Vagina (tissue), 2 donors: Measurements from ENCODE around the gene AGAP3. TPM values are rescaled to one million over a fixed set of nuclear protein-coding genes. Genes with fewer than 3 reads are reported as not detected.

Experiments
- DNase-seq, 2 donors: peaks; one replicate each; pipeline ENCODE4 v3.0.0-alpha.2; 2017; ENCODE audit errors: extremely low spot score in 2 of 2
- H3K27ac ChIP-seq: fragments of 200-600 bp; sonication (generic); one replicate; pipeline ENCODE4 v1.5.1; 2019
- H3K27me3 ChIP-seq: fragments of 200-600 bp; sonication (generic); one replicate; pipeline ENCODE4 v1.5.1; 2019
- H3K36me3 ChIP-seq, 2 donors: fragments of 200-600 bp; sonication (generic); one replicate each; pipeline ENCODE4 v1.5.1; 2017 to 2019
- H3K4me1 ChIP-seq: fragments of 200-600 bp; sonication (generic); one replicate; pipeline ENCODE4 v1.5.1; 2019
- H3K4me3 ChIP-seq, 2 donors: fragments of 200-600 bp; sonication (generic); 1 replicate in 1 of 2; 2 replicates in 1 of 2; pipeline ENCODE4 v1.5.1; 2016 to 2019
- H3K9me3 ChIP-seq: fragments of 200-600 bp; sonication (generic); one replicate; pipeline ENCODE4 v1.5.1; 2019
- POLR2A ChIP-seq, 2 donors: fragments of 450-650 bp; IDR thresholded peaks; one replicate each; pipeline ENCODE4 v1.6.1; 2017; ENCODE audit warnings: antibody characterized with exemption in 2 of 2, mild to moderate bottlenecking in 2 of 2, moderate library complexity in 2 of 2
- POLR2AphosphoS5 ChIP-seq, 2 donors: sonication (generic); formaldehyde crosslinking; IDR thresholded peaks; one replicate each; pipeline ENCODE4 v1.9.0; 2017; ENCODE audit warnings: antibody characterized with exemption in 2 of 2, mild to moderate bottlenecking in 2 of 2, low read depth in 1 of 2; ENCODE audit not compliant: insufficient read depth in 1 of 2
- intact Hi-C: fragments of 100-400 bp; cut with DNase I; formaldehyde crosslinking; loops from one replicate; pipeline ENCODE4 v1.15.1; 2023
- total RNA-seq: library from RNA; depleted of rRNA; stranded (reverse); fragments of >200 nt; gene quantifications from one replicate; pipeline ENCODE4 v1.2.3, GENCODE V29; 2016
- TF ChIP-seq, protein P1 (sequence below), 3 experiments: fragments of 450-650 bp in 2 of 3; fragments of 200-600 bp in 1 of 3; sonication (generic) in 1 of 3; IDR thresholded peaks; one replicate each; pipeline ENCODE4 v1.5.1; 2017 to 2019; ENCODE audit warnings: antibody characterized with exemption in 3 of 3, mild to moderate bottlenecking in 2 of 3, moderate library complexity in 2 of 3

Gene AGAP3
- total RNA-seq, 1 donor from 2014 or later = 98.2 TPM

DNA sequence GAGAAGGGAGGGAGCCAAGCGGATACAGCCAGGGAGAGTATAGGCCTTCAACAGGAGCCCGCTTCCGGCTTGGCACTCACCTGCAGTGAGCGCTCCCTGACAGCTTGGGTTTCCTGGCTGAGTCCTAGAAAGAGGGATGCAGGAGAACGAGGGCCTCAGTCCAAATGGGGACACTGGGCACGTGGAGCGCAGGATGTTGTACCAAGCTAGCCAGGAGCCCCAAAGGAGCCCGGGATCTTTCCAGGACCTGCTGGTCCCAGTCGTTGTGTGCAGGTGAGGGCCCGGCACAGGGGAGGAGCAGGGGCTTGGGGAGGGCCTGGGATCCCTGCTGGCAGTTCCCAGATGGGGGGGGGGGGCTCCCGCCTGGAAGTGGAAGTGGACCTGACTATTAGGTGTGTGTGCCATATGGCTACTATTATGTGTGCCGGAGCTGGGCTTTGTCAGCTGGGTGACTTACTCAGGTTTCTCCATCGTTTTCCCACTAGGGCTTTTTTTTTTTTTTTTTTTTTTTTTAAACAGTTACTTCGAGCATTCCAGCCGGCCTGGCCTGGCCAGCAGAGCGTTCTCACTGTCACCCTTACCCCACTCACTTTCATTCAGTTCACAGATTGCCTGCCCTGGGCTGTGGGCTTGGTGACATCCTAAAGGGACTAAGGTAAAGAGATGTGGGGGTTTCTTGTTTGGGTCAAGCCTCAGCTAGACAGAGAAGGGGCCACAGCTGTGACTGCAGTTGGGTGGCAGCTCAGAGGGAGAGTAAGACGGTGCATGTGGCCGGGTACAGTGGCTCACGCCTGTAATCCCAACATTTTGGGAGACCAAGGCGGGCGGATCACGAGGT, 3.8 kb downstream of the AGAP3 start:
- peak overlapping the region; percentile 80 to 82 for H3K4me3 ChIP-seq
- no peaks in the 10 kb centered on the region for H3K27me3 ChIP-seq
- DNase-seq = no peak
- peaks cover 73% of the 10 kb centered on the region for H3K4me1 ChIP-seq
- no peaks in the 10 kb centered on the region for H3K9me3 ChIP-seq
- peak overlapping the region; percentile 89 for H3K27ac ChIP-seq
- H3K36me3 ChIP-seq = no peaks in the 10 kb centered on the region
- intact Hi-C loops = no loop called here
- TF ChIP-seq POLR2AphosphoS5 (IDR thresholded peaks at IDR 0.05; ENCODE audit: insufficient read depth in 1 of 2, low read depth in 1 of 2) (no peak), POLR2A (IDR thresholded peaks at IDR 0.05) (no peak)
- TF ChIP-seq, protein P1, sequence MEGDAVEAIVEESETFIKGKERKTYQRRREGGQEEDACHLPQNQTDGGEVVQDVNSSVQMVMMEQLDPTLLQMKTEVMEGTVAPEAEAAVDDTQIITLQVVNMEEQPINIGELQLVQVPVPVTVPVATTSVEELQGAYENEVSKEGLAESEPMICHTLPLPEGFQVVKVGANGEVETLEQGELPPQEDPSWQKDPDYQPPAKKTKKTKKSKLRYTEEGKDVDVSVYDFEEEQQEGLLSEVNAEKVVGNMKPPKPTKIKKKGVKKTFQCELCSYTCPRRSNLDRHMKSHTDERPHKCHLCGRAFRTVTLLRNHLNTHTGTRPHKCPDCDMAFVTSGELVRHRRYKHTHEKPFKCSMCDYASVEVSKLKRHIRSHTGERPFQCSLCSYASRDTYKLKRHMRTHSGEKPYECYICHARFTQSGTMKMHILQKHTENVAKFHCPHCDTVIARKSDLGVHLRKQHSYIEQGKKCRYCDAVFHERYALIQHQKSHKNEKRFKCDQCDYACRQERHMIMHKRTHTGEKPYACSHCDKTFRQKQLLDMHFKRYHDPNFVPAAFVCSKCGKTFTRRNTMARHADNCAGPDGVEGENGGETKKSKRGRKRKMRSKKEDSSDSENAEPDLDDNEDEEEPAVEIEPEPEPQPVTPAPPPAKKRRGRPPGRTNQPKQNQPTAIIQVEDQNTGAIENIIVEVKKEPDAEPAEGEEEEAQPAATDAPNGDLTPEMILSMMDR (IDR thresholded peaks at IDR 0.05) = no peak

DNA sequence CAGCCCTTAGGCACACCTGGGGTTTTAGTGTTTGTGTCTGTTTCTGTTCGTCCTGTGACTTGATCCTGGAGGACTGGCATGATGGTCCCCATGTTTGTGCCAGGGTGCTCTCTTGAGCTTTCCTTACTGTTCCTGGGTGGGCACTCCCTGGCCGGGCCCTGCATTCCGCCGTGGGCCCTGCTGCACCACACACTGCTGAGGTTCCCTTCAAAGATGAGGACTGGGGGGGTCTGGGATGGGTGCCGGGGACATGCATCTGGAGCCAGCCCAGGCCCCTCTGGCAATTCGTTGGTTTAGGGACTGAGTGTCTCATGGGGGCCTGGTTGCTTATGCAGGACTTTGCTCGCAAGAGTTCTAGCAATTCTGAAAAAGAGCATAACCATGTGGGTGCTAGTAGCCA, 4.7 kb downstream of the AGAP3 start:
- Histone ChIP-seq H3K27me3 (no peaks in the 10 kb centered on the region), H3K4me3 (no peak overlapping the region), H3K36me3 (no peaks in the 10 kb centered on the region), H3K27ac (peak overlapping the region; percentile 12), H3K4me1 (peaks cover 68% of the 10 kb centered on the region), H3K9me3 (no peaks in the 10 kb centered on the region)
- TF ChIP-seq, protein P1 (IDR thresholded peaks at IDR 0.05) = no peak
- no peak for TF ChIP-seq POLR2AphosphoS5 (IDR thresholded peaks at IDR 0.05; ENCODE audit: insufficient read depth in 1 of 2, low read depth in 1 of 2)
- intact Hi-C loops = no loop called here
- no peak for DNase-seq

DNA sequence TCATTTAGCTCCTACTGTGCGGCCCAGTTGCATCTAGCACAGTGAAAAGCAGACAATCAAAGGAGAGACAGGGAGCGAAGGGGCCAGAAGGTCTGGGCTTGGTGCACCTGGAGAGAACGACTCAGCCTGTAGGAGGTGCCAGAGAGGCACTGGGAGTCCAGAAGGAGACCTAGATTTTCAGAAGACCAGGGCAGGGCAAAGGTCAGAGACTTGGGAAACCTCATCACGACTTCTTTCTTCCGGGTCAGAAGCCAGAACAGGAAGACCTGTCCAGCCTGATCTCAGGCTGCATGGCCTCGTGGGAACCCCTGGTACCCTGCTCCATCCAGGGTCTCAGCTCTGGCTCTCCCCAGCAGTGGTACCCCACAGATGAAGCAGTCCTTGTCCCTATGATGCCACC, 5.2 kb downstream of the AGAP3 start:
- Histone ChIP-seq H3K36me3 (no peaks in the 10 kb centered on the region), H3K27me3 (no peaks in the 10 kb centered on the region), H3K9me3 (no peaks in the 10 kb centered on the region), H3K4me3 (no peak overlapping the region), H3K27ac (no peak overlapping the region), H3K4me1 (peaks cover 68% of the 10 kb centered on the region)
- intact Hi-C loops = no loop called here
- no peak for DNase-seq
- TF ChIP-seq POLR2AphosphoS5 (IDR thresholded peaks at IDR 0.05; ENCODE audit: insufficient read depth in 1 of 2, low read depth in 1 of 2) (no peak), POLR2A (IDR thresholded peaks at IDR 0.05) (no peak)
- TF ChIP-seq, protein P1 (IDR thresholded peaks at IDR 0.05) = no peak

DNA sequence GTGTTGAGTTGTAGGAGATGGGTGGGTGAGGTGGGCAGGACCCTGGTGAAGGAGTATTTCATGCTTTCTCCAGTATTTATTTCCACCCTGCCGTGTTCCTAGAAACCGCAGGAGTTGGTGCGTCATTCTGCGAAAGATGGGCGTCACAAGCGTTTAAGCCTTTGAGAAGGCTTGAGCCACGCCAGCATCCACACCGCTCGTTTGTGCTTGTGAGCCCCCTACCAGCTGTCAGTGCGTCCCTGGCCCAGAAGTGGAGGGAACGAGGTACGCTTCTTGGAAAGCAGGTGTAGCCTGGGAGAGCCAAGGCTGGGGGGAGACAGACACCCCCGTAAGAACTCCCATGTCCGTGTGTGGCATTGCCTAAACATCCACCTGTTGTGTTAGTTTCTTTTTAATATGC, 5.7 kb downstream of the AGAP3 start:
- intact Hi-C loops = no loop called here
- H3K4me1 ChIP-seq = peaks cover 68% of the 10 kb centered on the region
- no peak overlapping the region for H3K4me3 ChIP-seq
- H3K27ac ChIP-seq = no peak overlapping the region
- H3K9me3 ChIP-seq = no peaks in the 10 kb centered on the region
- no peak for DNase-seq
- TF ChIP-seq POLR2AphosphoS5 (IDR thresholded peaks at IDR 0.05; ENCODE audit: insufficient read depth in 1 of 2, low read depth in 1 of 2) (no peak), POLR2A (IDR thresholded peaks at IDR 0.05) (no peak)
- TF ChIP-seq, protein P1 (IDR thresholded peaks at IDR 0.05) = no peak
- no peaks in the 10 kb centered on the region for H3K27me3 ChIP-seq
- no peaks in the 10 kb centered on the region for H3K36me3 ChIP-seq

DNA sequence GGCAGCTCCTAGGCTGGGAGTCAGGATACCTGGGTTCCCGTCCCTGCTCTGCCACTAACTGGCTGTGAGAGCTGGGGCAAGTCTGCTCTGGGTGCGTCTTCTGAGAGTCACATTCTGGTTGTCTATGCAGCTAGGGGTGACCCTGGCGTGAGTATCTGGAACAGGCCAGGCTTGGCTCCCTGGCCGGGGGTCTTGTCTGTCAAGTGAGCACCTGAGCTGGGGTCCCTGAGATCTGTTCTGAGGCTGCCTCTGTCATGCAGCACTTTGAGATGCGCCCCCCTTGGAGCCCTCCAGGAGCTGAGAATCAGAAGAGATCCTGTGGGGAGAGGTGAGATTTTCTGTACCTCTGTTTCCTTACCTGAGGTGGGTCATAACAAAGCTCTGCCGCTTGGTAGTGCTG, 7.5 kb downstream of the AGAP3 start:
- H3K36me3 ChIP-seq = no peaks in the 10 kb centered on the region
- intact Hi-C loops = loop anchor here (2.0 kb wide), 1 partner anchor 15 kb away; no protein-coding TSS in a partner anchor
- TF ChIP-seq, protein P1 (IDR thresholded peaks at IDR 0.05) = no peak
- TF ChIP-seq POLR2AphosphoS5 (IDR thresholded peaks at IDR 0.05; ENCODE audit: insufficient read depth in 1 of 2, low read depth in 1 of 2) = no peak
- TF ChIP-seq POLR2A (IDR thresholded peaks at IDR 0.05) = no peak
- no peak overlapping the region for H3K4me3 ChIP-seq
- no peak overlapping the region for H3K27ac ChIP-seq
- no peaks in the 10 kb centered on the region for H3K27me3 ChIP-seq
- H3K4me1 ChIP-seq = peaks cover 55% of the 10 kb centered on the region
- no peaks in the 10 kb centered on the region for H3K9me3 ChIP-seq
- DNase-seq = no peak
